HG03108 (cell line): ENCODE data around the gene SSPN.

Experiments
- ATAC-seq: cut with Tn5 transposase; IDR thresholded peaks from one replicate; pipeline ENCODE4 v1.9.1; 2021; ENCODE audit warnings: moderate library complexity; ENCODE audit not compliant: unreplicated experiment

SSPN gene

DNA sequence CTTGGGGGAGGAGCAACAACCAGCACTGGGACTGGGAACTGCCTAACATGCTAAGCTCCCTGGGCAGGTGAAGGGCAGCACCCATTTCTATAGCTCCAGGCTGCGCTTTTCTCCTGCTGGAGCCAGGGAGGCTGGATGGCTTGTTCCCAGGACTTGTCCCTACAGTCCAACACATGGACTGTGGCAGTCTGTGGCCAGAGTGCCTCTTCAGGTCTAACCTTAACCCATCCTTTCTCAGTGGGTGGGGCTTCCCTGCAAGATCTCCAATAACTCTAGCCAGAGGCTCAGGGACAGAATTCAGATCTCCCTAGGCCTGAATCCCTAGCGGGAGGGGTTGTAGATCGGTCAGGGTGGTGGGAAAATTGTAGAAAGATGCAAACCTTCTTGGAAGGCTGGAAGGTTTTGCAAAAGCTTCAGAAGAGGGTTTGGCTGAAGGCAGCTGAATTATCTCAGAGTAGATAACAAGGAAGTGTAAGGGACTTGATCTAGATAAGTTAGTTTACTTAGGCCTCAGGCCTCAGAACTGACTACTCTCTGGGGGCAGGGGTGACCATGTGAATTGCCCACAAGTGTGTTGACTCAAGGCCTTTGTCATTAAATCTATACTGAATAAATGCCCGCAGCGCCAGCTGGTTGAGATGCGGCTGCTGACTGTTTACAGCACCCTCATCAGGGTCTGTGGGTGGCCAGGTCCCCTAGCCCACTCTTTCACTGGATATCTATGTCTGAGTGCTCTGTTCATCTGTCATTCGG is 60.7 kb downstream of the SSPN start:
- ATAC-seq, result no peak

DNA sequence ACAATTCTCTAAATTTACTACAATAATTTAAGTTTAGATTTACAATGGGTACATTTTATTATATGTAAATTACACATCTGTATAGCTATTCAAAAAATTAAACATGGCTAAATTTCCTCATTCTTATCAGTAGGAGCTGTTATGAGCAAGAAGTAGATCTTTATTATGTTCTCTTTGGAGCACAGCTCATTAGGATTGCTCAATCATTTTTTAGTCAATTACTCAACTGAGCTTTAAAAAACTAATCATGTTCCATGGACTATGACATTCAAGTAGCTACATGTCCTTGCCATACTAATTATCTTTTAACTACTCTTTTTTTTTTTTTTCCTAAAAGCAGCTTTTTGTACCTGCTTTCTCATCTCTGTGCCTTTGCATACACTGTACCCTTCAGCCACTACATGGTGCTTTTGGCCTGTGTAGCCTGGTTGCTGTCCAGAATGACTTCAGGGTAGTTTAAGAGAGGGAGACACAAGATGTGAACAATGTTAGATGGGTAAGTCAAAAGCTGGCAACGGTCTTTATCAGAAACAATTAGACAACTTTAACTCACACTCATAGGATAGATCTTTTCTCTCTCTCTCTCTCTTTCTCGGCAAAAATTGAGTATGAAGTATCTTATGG is 69.0 kb downstream of the SSPN start:
- no peak for ATAC-seq

DNA sequence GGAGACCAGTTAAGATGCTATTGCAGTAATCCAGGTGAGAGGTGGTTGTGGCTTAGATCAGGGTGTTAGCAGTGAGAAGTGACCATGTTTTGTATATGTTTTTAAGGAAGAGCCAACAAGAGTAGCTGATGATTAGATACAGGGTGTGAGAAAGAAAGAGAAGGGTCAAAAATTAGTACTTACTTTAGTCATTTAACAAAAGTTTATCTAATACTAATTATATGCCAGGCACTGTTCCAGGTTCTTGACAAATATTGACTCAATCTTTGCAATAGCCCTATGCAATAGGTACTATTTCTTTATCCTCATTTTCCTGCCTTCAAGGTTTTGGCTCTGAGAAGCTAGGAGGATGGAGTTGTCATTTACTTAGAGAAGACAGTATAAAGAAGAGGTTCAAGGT is 70.2 kb downstream of the SSPN start:
- ATAC-seq, result no peak

DNA sequence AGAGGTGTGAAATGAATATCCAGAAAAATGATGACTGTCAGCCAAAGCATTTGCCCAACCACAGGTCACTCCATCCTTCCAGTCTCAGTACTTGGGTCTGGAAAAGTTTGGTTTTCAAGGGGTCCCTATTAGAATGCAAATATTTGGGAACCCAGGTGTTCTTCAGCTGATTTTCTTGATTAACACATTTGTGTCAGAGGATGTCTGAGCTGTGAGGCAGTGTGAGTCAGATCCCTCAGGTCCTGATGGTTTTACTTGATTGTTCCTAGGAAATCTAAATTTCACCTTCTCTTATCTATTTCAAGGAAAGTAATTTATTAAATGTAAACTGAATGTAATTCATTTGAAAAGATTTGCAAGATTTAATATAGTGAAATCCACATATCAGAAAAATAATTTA is 71.5 kb downstream of the SSPN start:
- no peak for ATAC-seq

DNA sequence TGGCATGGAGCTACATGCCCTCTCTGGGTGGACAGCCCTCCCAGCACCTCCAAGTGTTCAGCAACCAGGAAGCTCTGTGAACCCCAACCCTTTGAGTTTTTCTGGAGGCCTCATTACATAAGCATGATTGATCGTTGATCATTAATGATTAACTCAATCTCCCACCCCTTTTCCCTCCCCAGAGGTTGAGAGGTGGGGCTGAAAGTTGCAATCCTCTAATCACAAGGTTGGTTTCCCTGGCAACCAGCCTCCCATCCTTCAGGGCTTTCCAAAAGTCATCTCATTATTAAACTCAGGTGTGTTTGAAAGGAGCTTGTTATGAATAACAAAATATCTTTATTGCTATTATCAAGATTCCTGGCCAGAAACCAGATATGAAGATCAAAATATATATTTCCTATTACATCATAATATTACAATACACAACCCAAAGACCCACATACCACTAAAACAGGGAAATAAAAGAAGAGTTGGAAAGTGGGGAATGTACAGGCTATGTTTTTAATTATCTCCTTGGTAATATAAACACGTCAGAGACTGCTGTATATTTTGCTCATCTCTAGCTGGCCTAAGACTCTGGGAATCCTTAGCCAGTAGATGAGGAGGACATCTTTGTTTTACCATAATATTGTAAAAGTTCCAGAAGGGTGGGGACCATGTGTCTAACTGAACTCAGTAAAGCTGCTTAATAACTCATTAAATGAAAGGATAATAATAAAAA is 73.6 kb downstream of the SSPN start:
- ATAC-seq, result no peak

DNA sequence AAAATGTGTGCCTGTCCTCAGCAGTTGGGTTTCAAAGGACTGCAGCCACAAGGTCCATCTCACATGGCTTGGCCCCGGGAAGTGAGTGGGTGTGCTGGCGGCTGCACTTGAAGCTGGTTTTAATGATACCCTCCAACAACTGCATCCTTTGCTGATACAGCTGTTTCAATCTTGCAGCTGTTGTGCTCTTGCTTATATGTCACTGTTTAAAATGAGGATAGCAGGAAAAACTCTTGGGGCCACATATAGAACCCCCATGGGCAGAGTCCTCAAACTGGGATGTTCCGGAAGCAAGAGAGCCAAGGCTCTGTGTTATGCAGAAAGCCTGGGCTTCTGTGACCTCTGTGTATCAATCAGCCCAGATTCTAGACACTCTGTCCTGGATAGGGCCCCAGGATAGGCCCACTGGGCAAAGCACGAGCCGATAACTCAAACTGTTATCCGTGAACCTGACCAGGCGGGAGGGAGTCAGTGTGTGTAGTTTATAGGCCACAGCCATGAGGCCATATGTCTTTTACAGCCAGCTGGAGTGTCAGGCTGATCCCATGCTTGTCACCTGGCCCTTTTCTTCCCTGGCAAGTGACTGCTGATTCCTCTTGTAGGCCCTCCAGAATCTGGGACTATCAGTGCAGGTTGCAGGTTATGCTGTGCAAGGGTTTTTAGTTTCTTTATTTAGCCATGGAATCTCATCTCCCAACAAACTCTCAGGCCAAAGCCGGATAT is 74.3 kb downstream of the SSPN start:
- ATAC-seq, result no peak

DNA sequence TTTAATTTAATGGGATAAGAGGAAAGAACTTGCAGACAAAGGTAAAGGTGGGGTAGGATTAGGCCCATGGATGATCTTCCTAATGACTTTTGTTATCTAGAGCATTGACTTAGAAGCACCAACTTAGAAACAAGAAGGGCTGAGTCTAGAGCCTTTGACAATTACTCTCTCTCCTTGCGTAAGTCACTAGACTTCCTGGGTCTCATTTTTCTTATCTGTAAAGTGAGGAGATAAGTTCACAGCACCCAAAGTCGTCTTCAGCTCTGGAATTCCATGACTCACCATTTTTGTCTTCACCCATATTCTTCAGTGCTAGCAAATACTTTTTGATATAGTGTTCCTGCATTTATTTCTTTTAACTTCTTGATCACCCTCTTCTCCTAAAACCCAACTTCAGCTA is 75.7 kb downstream of the SSPN start:
- ATAC-seq, result no peak

DNA sequence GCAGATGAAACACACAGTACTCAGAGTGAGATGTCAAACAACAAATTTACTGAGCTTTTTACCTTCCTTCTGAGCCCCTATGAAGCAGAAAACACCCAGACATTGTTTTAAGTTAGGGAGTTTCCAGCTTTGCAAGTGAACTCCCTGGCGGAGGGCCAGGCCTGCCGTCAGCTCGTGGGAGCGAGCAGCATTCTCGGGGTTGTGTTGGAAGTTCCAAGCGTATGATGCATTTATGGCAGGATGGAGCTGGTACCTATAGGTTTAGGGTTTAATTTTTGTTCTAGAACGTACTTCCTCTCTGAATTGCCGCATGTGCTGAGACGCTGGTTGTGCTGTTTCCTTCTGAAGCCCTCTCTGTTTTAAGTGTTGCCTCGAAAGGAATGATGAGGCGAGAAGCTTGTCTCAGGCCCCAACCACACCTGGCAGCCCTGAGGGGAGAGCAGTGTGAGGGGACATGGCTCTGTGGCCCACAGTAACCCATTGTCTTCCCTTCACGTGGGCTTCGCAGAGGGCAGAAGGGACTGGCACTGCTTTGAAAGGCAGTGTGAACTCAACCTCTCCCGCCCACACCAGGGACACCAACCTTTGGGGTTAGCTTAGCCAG is 76.6 kb downstream of the SSPN start:
- no peak for ATAC-seq

DNA sequence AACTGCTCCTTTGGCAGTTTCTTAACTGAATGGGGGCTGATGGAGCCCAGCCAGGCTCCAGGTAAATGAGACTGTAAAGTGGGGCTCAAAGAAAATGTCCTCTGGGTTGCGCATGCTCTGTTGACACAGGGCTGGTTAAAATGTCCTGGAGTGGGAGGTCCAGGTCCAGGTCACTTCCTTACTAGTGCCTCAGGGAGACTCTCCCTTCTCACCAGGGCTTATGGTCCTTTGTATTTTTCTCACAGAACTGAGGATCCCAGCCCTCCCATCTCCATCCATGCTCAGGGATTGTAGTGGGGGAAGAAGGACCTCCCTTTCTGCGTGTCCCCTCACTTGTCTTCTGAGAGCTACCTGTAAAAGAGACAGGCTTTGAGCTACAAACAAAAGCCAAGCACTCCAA is 77.5 kb downstream of the SSPN start:
- no peak for ATAC-seq

DNA sequence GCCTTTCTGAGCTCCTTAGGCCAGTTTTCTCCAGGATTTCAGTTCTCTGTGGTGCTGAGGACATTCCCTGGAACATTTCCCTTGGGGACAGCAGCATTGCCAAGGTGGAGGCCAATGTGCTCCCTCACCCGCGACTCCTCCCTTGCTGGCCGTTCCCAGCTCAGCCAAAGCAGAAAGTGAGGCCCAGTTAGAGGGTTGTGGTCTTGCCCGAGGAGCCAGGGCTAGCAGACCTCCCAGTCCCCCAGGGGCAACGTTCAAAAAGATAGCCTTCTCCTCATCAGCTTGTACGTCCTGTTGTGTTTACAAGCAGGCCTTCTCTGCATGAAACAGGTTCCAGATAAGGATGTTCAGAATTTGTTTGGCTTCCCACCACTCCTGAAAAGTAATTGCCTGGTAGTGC is 78.4 kb downstream of the SSPN start:
- no peak for ATAC-seq

DNA sequence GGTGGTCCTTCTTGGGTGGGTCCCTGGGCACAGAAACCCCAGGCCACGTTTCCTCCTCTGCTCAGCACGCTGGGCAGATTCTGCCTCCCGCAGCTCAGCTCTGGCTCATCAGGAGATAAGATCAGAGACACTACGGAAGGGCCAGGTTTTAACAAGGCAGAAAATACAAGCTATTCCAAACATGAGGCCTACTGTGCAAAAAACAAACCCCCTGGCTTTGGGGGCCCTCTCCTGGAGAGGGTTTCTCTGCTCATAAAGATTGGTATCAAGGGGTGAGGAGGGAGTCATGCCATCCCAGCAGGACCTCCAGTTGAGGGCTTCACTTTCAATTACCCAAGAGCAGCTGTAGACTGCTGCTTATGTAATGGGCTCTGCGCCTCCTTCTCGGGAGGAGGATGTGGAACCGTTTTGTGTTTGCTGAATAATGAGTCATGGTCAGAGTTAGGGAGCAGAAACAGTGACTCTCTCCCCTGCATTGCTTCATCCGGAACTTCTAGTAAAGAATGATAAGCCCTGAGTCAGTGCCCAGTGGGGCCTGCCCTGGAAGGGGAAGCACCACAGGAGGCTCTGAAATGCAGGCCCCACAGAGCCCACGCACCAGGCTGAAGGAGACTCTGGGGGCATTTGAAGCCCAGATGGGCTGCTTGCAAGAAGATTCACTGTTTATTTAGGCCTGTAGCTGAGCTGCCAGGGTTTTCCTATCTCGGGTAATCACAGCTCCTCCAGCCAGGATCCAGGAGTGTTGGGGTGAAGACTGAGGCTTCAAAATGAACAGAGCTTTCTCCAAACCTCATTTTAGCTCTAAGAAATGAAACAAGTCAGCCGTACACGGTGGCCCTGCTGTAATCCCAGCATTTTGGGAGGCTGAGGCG is 79.3 kb downstream of the SSPN start:
- ATAC-seq, result peak; percentile 98

DNA sequence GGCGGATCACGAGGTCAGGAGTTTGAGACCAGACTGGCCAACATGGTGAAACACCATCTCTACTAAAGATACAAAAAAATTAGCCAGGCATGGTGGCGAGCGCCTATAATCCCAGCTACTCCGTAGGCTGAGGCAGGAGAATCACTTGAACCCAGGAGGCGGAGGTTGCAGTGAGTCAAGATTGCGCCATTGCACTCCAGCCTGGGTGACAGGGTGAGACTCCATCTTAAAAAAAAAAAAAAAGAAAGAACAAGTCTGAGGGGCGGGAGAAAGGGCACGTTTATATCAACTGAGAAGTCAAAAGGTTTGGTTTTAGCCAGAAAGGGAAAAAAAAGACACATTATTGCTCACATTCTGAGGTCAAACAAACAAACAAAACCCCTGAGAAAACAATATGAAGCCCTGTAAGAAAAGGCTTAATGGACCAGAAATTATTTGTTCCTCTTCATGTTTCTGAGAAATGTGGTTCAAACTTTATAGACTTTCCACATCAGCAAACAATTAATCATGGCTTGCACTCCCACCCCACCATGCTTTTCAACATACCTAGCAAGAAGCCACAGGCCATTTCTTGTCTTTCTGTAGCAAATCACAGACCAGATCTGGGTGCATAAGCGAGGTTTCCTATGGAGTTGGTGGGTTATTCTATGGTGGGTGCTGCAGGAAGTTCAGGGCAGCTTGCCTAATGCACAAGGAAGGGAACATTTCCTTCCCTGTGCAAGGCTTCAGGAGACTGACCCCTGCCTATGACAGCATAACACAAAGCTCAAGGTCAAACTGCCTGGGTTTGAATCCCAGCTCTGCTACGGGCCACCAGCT is 80.1 kb downstream of the SSPN start:
- no peak for ATAC-seq

DNA sequence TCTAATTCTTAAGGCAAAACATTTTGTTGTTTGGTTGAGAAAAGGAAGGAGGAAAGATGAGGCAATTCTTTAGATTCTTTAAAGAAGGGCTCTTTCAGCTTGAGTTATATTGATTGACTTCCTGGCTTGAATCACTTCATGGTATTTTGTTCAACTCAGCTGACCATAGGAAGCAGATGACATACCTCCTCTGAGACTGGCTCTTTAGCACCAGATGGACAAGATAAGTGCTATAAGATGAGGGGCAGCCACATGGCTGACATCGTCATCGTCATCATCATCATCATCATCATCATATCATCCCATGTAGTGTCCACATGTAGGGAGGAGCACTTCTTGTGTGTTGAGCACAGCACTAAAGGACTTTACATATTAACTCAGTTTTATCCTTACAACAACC is 81.3 kb downstream of the SSPN start:
- no peak for ATAC-seq

DNA sequence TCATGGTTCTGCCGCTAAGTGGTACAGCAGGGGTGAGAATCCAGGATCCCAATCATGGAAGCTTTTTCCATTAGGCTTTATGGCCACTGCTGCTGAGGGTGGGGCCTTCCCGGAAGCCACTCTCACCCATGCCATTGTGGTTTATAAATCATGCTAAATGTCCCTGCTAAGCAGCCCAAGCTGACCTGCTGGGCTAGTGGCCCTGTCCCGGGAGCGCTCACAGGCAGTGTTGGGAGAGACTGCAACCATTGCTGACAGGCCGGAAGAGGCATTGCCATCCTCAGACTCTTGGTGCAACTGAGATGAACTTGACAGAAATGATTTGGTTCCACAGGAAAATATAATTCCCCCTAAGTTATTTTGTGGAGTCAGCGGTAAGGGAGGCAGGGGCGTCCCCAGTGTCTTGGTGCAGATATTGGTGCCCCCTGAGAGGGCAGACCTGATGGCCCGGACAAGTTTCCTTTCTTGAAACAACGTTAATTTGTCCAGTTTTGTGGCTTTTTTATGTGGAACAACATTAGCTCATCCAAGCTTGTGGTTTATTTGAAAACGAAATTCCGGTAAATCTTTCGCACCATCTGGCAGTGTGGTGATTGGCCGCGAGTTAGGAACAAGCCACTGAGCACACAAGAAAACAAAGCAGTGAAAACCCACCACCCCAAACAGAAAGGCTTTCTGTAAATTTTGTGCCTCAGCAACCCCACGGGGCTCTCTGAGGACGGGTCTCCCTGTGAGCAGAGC is 82.3 kb downstream of the SSPN start:
- ATAC-seq, result no peak

DNA sequence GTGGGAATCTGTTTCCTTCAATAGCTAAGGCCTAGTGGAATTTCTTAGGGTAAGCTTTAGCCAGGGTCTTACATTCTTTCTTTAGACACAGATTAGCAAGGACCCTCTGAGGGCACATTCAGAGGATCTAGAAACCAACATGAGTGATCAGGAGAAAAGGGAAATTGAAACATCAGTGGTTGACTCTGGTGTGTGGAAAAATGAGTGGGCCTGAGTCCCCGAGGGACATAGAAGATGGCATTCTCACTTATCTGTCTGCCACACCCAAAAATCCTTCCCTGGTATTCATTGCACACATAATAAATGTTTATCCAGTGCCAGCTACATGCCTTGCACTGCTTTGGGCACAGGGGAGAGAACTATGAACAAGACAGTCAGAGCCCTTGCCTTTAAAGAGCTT is 82.9 kb downstream of the SSPN start:
- ATAC-seq, result no peak

DNA sequence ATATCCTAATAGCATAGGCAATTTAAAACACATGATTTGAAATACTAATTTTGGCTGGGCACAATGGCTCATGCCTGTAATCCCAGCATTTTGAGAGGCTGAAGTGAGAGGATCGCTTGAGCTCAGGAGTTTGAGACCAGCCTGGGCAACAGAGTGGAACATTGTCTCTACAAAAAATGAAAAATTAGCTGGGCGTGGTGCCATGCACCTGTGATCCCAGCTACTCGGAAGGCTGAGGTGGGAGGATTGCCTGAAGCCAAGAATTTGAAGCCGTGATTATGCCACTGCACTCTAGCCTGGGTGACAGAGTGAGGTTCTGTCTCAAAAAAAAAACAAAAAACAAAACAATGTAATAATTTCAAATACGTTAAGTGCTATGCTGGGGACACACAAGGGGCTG is 83.3 kb downstream of the SSPN start:
- ATAC-seq, result no peak

DNA sequence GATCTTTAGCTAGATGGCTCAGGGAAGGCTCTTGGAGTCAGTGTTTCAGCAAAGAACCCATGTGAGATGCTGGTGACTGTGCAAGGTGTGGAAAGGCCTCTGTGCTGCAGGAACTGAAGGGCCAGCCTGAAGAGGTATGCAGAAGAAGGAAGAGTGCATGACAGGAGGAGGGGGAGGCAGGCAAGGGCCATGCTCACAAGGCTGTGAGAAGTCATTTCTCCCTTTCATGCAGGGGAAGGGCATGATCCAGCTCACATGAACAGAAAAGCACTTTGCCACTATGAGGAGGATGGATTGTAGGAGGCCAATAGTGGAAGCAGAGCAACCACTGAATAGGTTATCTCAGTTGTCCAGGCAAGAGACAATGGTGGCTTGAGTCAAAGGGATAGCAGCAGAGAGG is 83.7 kb downstream of the SSPN start:
- no peak for ATAC-seq

DNA sequence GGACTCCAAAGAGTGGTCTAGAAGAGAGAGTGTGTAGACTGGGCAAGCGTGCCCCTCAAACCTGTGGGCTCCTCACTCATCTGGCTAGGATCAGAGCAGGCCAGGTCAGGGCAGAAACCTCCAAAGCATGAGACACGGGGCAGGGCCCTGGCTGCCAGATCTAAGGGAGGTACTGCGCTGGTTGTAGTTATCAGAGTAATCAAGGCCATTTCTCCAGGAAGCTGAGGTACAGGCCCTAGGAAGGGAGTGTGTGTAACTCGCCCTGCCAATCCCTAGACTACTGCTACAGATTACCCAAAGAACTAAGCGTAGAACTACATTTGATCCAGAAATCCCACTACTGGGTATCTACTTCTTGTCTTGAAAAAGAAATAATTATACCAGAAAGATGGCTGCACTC is 84.5 kb downstream of the SSPN start:
- ATAC-seq, result no peak

DNA sequence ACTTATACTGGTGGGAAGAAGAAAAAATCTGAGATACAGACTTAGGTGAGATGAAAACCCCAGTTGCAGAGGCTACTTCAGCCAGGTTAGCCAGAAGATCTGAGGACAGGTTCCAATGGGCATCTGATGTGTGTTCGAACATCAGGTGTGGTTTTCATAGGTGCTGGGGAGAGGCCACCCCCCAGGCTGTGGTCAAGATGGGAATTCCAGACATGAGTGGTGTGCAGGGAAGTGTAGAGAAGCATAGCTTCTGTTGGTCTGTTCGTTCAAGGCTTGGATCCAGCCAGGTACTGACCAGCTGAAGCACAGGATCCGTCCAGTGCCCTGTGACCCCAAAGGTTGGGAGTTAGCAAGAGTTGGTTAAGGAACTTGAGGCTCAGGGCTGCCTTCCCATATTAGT is 85.5 kb downstream of the SSPN start:
- no peak for ATAC-seq
